ENCODE measurements around the gene DHX29.
"Not testable (repeated sequence)": the region's sequence is repeated elsewhere in the genome, so short reads cannot be mapped to it uniquely, and the experiment has no call there.

The DHX29 gene, protein sequence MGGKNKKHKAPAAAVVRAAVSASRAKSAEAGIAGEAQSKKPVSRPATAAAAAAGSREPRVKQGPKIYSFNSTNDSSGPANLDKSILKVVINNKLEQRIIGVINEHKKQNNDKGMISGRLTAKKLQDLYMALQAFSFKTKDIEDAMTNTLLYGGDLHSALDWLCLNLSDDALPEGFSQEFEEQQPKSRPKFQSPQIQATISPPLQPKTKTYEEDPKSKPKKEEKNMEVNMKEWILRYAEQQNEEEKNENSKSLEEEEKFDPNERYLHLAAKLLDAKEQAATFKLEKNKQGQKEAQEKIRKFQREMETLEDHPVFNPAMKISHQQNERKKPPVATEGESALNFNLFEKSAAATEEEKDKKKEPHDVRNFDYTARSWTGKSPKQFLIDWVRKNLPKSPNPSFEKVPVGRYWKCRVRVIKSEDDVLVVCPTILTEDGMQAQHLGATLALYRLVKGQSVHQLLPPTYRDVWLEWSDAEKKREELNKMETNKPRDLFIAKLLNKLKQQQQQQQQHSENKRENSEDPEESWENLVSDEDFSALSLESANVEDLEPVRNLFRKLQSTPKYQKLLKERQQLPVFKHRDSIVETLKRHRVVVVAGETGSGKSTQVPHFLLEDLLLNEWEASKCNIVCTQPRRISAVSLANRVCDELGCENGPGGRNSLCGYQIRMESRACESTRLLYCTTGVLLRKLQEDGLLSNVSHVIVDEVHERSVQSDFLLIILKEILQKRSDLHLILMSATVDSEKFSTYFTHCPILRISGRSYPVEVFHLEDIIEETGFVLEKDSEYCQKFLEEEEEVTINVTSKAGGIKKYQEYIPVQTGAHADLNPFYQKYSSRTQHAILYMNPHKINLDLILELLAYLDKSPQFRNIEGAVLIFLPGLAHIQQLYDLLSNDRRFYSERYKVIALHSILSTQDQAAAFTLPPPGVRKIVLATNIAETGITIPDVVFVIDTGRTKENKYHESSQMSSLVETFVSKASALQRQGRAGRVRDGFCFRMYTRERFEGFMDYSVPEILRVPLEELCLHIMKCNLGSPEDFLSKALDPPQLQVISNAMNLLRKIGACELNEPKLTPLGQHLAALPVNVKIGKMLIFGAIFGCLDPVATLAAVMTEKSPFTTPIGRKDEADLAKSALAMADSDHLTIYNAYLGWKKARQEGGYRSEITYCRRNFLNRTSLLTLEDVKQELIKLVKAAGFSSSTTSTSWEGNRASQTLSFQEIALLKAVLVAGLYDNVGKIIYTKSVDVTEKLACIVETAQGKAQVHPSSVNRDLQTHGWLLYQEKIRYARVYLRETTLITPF (N-terminal part only)

DNA sequence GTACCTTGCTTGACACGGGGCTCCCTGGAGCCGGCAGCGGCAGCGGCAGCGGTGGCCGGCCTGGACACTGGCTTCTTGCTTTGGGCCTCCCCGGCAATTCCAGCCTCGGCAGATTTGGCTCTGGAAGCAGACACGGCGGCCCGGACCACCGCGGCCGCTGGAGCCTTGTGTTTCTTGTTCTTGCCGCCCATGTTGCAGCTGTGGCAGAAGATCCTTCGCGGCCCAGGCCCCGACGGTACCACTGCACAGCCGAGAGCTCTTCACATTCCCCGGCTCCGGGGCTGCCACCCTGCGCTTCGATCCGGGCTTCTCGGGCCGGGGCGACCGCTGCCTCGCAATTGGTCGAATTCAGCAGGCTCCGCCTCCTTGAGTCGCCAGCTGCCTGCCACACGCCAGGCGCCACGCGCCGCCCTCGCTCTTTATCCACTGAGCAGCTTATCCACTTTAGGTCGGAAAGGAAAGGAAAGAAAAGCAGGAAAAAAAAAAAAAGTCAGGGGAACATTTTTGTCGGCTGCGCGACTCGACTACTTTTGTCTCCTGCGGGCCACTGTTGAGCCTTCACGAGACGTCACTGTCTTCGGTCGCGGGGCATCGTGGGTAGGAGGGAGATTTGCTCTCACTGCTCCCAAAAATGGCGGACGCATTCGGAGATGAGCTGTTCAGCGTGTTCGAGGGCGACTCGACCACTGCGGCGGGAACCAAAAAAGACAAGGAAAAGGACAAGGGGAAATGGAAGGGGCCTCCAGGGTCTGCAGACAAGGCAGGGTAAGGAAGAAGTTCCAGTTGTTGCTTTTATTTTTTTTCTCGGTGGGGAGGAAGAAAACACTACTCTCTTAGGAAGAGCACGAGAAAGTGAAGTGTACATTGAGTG lies at the start of gene DHX29, which contains the start of gene MTREX:
Gene DHX29 (minus strand): TSS at position 312 of the 871 bp plus-strand sequence. CDS start 121 bp downstream, at position 191.
Gene MTREX (plus strand): TSS at position 607 of the 871 bp plus-strand sequence. CDS start 25 bp downstream, at position 632.
- DNase-seq, result peak; percentile 83 to 92

DNA sequence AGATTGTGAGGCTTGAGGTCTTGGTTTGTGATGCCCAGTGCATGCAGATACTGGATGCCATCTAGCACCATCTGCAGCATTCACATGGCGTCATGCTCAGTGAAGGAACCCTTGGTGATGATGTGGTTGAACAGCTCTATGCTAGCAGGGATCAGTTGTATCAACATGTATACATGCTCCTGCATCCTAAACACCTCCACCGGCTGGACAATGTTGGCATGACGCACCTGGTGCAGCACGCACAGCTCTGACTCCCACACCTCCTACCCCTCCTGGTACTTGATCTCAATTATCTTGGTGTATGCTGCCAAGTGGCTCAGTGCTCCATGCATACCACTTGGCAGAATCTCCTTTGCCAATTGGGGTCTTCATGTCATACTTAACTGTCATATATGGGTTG lies 49.4 kb upstream of the DHX29 start:
- DNase-seq, result no peak

DNA sequence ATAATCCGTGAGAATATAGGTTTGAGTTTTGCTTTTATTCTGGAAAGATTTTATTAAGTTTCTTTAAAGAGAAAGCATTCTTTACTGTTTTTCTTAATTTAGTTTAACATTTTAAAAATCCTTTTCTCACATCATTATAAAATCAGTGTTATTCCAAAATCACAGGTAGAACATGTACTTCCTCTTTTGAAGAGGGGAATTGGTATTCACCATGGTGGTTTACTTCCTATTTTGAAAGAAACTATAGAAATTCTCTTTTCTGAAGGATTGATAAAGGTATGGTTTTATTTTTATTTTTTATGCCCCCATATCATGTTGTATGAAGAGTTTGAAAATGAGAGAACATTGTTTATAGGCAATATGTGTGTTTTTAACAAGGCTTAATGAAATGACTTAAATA lies 43.3 kb upstream of the DHX29 start:
- DNase-seq, result no peak

DNA sequence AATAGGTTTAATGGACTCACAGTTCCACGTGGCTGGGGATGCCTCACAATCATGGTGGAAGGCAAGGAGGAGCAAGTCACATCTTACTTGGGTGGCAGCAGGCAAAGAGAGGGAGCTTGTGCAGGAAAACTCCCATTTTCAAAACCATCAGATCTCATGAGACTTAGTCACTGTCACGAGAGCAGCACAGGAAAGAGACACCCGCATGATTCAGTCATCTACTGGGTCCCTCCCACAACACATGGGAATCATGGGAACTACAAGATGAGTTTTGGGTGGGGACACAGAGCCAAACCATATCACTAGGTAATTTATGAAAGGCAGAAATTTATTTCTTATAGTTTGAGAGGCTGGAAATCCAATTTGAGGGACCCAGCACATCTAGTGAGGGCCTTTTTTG lies 40.3 kb upstream of the DHX29 start:
- no peak for DNase-seq

DNA sequence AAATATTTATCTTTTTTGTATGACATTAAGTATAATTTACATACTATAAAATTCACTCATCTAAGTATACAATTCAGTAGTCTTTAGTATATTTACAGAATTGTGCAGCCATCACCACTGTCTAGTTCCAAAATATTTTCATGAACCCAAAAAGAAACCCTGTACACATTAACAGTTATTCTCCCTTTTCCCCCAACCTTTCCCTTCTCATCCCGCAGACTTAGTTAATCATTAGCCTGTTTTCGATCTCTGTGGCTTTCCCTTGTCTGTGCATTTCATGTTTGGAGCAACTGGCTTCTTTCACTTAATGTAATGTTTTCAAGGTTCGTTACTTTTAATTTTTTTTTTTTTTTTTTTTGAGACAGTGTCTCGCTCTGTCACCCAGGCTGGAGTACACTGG lies 37.8 kb upstream of the DHX29 start:
- no peak for DNase-seq

DNA sequence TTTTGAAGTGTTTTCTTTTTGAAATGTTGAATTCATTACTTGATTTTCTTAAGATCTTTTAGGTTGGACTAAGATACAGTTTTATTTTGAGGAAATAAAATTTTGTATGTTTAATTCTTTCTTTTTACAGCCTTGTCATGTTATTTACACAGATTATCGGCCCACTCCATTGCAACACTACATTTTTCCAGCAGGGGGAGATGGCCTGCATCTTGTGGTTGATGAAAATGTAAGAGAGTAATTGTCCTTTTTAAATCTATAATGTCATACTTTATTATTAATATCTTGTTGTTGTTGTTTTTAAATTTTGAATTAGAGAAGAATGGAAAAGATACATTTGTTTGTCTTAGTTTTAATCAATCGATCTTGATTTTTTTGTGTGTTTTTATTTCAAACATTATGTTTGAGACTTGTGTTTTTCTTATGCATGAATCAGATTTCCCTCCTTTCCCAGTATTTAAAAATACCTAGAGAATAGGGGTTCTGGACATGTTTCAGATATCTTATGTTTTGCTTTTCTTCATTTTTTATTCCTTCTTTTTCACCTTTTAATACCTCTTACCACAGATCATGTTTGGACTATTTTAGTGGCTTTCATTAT lies 37.0 kb upstream of the DHX29 start:
- DNase-seq, result peak in 1 of 2 experiments; percentile 35

DNA sequence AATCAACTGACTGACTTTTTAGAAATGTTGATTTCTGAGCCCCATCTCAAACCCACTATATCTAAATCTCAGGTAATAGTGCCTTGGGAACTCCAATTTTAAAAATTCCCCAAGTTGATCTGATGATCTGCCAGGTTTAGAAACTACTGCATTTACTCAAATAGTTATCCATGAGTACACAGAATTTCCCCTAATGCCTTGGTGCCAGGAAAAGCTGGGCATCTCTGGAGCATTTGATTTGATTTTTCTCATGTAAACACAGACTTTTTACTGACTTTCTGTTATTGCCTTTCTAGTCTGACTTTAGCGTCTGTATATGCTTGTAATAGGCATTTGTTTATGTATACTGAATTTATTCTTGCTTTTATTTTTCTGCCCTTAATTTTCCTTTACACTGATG lies 36.1 kb upstream of the DHX29 start:
- no peak for DNase-seq

DNA sequence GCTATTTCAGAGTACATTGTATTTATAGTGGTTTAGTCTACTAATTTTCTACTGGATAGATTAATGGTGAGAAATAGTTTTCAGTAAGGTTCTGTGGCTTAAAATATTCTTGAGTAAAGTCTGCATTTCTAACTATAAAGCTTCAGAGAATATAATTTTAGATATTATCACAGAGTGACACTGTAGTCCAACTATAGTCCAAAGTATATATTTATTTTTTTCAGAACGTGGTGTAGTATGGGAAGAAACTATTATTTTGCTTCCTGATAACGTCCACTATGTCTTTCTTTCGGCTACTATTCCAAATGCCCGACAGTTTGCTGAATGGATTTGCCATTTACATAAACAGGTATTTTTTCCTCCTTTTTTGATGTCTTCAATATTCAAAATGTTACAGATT lies 35.6 kb upstream of the DHX29 start:
- DNase-seq, result no peak

DNA sequence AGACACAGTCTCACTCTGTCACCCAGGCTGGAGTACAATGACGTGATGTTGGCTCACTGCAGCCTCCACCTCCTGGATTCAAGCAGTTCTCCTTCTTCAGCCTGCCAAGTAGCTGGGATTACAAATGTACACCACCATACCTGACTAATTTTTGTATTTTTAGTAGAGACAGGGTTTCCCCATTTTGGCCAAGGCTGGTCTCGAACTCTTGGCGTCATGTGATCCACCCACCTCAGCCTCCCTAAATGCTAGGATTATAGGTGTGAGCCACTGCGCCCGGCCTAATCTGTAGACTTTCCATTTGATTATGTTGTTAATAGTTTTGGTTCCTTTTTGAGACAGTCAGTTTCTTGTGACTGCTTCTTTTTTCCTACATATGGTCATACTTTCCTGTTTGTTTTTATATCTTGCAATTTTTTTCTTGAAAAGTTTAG lies 31.3 kb upstream of the DHX29 start:
- no peak for DNase-seq

DNA sequence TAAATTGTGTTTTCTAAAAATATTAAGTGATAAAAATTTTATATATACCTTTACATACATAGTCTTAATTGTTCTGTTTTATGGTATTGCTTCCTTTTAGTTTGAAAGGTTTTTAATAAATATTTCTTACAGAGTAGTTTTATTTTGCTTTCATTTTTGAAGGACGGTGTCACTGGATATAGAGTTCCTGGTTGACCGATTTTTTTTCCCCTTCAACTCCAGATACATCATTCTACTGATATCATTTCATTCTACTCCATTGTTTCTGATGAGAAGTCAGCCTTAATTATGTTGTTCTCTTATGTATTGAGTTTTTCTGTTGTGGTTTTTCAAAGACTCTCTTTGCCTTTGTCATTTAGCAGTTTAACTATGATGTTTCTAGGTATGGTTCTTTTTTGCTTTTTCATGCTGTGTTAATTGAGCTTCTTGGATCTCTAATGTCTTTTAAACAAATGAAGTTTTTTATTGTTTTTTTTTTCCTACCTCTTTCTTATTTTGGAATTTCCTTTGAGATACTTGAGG lies 30.7 kb upstream of the DHX29 start:
- DNase-seq, result no peak

DNA sequence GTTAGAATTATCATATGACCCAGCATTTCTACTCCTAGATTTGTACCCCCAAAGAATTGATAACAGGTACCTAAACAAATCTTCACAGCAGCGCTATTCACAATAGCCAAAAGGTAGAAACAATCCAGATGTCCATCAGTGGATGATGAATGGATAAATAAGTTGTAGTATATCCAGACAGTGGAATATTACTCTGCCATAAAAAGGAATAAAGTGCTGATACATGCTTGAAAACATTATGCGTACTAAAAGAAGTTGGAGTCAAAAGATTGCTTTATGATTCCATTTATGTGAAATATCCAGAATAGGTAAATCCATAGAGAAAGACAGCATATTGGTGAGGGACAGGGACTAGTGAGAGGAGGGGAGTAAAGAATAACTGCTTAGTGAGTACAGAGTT lies 26.3 kb upstream of the DHX29 start:
- no peak for DNase-seq

DNA sequence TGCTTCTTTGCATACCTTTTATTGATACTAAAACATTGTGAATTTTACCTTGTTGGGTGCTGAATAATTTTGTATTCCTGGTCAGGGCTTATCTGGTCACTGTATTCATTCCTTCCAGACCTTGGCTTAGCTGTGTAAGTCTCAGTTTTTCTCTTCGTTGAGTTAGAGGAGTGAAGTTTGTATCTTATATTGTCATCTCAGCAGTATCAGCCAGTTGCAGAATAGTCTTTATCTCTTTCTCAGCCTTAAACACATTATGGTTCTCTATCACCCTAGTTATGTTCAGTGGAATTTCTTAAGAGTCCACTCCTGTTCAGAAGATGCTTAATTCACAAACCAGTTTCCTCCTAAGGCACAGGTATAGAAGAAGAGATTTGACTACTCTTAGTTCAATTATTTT lies 25.5 kb upstream of the DHX29 start:
- no peak for DNase-seq

DNA sequence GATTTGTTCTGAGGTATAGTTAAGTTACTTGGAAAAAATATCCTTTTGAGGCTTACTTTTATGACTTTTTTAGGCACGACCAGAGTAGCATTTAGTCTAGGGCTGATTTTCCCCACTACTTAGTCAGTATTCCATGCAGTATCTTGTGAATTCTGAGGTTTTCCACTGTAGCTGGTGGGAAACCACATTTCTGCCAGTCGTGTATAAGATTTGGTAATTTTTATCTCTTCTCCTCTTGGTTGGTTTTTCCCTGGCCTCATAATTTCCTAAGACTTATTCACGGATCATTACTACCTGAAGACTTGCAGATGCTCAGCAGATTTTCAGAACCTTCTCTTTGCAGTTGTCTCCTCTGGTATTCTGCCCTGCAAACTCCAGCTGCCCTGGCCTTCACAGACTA lies 23.8 kb upstream of the DHX29 start:
- no peak for DNase-seq

DNA sequence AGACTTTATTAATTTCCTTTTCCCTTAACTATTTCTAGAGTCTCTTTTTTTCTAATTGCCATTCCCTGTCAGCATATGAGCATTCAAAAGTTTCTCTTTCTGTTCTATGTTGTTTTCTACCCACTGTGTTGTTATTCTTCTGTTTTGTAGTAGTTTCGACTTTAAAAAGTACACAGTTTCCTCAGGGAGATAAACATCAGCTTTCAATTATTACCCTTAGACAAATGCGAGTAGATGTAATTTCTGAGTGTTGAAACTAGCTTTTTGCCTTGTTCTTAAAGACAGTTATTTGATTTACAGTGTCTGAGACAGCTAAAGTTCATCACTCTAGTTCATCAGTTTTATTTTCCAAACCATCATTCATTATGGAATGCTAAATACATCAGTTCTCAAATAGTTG lies 19.8 kb upstream of the DHX29 start:
- DNase-seq, result no peak

DNA sequence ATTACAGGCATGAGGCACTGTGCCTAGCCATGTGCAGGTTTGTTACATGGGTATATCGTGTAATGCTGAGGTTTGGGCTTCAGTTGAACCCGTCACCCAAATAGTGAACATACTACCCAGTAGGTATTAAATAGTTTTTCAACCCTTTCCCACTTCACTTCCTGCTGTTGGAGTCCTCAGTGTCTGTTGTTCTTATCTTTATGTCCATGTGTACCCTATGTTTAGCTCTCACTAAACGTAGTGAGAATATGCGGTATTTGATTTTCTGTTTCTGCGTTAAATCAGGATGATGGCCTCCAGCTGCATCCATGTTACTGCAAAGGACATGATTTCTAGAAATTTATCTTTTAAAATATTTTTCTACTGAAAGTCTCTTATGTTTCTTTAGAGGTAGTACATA lies 18.1 kb upstream of the DHX29 start:
- no peak for DNase-seq

DNA sequence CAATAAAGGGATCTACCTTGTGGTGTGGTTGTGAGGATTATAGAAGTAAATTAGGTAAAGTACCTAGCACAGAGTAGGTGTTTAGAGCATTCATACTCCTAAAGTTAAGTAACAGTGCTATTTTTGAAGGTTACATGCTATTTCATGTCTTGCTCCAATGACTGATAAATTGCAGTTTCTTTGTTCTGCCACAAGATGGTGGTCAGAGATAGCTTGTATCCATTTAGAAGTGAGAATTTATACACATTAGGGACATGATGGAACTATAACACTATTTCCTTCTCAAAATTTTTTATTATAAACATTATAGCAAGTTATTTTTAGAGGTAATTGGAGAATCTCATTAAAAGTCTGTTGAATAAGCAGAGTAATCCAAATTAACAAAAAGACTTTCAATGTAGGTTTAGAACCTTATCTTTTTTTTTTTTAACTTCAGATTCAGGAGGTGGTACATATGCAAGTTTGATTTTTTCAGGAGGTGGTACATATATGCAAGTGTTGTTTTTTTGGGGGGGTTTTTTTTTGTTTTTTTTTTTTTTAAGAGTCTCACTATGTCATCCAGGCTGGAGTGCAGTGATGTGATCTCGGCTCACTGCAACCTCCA lies 17.4 kb upstream of the DHX29 start:
- DNase-seq, result peak in 1 of 2 experiments; percentile 27

DNA sequence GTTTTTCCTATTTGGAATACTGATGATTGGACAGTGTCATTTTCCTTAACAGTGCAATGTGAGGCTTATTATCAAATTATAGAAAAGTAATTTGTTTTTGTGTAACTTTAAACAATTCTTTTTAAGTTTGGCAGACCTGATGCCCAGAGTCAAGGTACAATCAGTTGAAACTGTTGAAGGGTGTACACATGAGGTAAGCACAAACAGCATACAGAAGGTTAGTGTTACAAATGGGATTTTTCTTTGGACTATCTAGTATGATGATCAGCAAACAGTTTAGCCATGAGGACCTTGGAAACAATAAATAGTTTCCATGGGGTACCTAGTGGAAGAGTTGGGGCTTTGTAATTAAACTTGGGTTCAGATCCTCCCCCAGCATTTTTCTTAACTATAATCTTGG lies 16.5 kb upstream of the DHX29 start:
- no peak for DNase-seq

DNA sequence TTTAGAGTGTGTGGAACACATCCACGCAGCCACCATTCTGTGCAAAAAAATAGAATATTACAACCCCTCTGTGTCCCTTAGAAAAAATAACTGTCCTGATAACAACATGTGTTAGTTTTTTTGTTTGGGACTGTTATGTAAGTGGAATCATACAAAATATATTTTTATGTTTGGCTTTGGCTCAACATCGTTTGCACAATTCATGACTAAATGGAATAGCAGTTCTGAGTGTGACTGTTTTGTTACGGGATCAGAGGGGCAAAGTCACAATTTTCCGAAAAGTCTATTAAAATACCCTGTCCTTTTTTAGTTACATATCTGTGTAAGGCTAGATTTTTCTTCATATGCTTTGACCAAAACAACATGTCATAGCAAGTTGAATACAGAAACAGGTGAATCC lies 13.1 kb upstream of the DHX29 start:
- no peak for DNase-seq

DNA sequence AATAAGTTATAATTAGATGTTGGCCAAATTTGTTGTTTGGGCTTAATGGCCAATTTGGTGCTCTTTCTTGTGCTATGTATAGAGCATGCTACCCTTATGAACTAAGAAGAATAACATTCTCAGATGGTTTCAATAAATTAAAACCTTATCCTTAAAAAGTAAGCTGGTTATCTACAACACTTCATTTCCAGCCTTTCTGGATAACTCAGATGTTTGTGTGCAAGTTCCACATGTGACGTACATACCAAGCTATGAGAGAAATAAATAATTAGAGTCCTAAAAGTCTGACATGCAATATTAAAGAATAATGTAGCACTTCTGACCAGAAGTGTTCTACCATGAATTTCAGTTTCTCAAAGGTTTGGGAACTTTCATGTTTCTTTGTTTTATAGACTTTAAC lies 12.0 kb upstream of the DHX29 start:
- no peak for DNase-seq

DNA sequence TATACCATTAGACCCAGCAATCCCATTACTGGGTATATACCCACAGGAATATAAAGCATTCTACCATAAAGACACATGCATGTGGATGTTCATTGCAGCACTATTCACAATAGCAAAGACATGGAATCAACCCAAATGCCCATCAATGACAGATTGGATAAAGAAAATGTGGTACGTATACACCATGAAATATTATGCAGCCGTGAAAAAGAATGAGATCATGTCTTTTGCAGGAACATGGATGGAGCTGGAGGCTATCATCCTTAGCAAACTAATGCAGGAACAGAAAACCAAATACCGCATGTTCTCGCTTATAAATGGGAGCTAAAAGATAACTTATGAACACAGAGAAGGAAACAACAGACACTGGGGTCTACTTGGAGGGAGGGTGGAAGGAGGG lies 10.7 kb upstream of the DHX29 start:
- DNase-seq, result not testable (repeated sequence)

DNA sequence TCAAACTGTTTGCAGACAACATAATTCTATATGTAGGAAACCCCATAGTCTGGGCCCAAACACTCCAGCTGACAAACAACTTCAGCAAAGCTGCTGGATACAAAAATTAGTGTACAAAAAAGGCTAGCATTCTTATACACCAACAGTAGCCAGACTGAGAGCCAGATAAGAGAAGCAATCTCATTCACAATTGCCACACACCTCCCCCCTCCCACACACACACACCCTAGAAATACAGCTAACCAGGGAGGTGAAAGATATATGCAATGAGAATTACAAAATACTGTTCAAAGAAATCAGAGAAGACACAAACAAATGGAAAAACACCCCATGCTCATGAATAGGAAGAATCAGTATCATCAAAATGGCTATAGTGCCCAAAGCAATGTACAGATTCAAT lies 9.3 kb upstream of the DHX29 start:
- no peak for DNase-seq

All from NCI-H526 (cell line).